Measurements from ENCODE around the gene FN3KRP.

FN3KRP gene

DNA sequence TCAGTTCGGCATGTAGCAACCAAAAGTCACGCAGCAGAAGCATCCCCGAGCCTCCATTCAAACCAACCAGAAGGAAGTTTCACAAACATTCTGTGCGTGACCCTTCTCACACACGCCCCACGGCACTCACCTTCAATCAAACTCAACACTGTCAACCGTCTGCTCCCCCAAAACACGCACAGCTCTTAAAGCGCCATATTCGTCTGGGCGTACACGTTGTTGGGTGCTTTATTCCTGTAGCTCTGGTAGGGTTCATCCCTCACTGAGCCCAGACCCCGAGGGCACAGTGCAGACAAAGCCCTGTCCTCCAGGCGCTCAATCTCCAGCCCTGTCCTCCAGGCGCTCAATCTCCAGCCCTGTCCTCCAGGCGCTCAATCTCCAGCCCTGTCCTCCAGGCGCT lies 20.2 kb upstream of the FN3KRP start:
- Mint-ChIP-seq H3K4me3 (no peak overlapping the region), H3K27me3 (peaks cover 9% of the 10 kb centered on the region), H3K36me3 (peaks cover 11% of the 10 kb centered on the region), H3K27ac (no peak overlapping the region), H3K9me3 (peaks cover 6% of the 10 kb centered on the region), H3K4me1 (peaks cover 8% of the 10 kb centered on the region)
- no peak for ATAC-seq (ENCODE audit: low read depth)
- DNase-seq (ENCODE audit: low spot score in 2 of 2) = no peak

DNA sequence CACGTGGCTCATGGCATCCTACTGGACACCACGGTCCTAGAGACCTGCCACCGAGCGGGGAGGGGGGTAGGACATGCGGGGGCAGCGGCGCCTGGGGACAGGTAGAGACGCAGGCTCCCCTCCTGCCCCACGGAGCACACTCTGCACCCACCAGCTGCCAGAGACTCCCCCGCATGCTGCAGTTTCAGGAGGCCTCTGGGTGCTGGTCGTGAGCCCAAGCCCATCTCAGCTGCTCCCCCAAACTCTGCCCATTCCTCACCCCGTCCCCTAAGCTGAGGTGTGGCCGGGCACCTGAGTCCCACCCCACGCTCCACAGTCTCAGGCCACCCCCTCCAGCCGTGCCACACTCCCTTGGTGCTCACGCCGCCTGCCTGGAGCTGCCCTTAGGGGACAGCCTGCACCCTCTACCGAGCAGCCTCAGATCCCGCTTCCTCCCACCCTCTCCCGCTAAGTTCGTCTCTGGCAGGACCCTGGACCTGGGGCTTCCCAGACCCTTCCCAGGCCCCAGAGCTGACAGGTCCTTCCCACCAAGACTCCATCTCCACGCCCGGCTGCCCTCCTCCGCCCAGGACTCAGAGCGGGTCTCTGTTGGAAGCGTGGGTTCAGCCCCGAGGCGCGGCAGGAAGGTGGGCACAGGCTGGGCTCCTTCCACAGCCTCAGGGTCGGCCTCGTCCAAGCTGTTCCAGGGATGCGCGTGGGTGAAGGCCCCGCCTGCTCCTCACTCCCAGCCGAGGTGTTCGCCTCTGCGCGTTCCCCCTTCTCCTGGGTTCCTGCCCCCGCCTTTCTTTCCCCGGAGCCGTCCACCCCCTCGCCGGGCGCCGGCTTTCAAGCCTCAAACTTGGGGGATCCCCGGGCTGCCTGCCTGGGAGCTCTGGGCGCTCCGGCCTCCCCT lies 19.3 kb upstream of the FN3KRP start:
- H3K9me3 Mint-ChIP-seq = peaks cover 6% of the 10 kb centered on the region
- H3K4me1 Mint-ChIP-seq = peaks cover 8% of the 10 kb centered on the region
- peak overlapping the region; percentile 54 for H3K4me3 Mint-ChIP-seq
- DNase-seq (ENCODE audit: low spot score in 2 of 2) (no peak), ATAC-seq (ENCODE audit: low read depth) (no peak)
- H3K27ac Mint-ChIP-seq = no peak overlapping the region
- peaks cover 9% of the 10 kb centered on the region for H3K27me3 Mint-ChIP-seq
- peaks cover 8% of the 10 kb centered on the region for H3K36me3 Mint-ChIP-seq

- Mint-ChIP-seq H3K9me3 (peaks cover 6% of the 10 kb centered on the region), H3K27me3 (peaks cover 9% of the 10 kb centered on the region), H3K36me3 (peaks cover 8% of the 10 kb centered on the region), H3K4me3 (peak overlapping the region; percentile 54), H3K4me1 (peaks cover 8% of the 10 kb centered on the region), H3K27ac (no peak overlapping the region)
- DNase-seq (ENCODE audit: low spot score in 2 of 2) (no peak), ATAC-seq (ENCODE audit: low read depth) (no peak)
These were observed 18.8 kb upstream of the FN3KRP start for GRCh38 chr17:82697808-82698064.

GRCh38 chr17:82698065-82698973 lies 18.2 kb upstream of the FN3KRP start, which contains the start of gene RAB40B:
Gene RAB40B, minus strand, starts transcription at chr17:82698698. Its CDS starts 102 bp downstream, at chr17:82698596.
- ATAC-seq (ENCODE audit: low read depth) = peak; percentile 96
- Mint-ChIP-seq H3K4me3 (peak within 1 kb of the TSS; percentile 94), H3K27ac (no peak within 1 kb of the TSS), H3K27me3 (peaks cover 9% of the 10 kb centered on the region), H3K4me1 (peaks cover 8% of the 10 kb centered on the region), H3K9me3 (peaks cover 6% of the 10 kb centered on the region), H3K36me3 (peaks cover 8% of the 10 kb centered on the region)
- DNase-seq (ENCODE audit: low spot score in 2 of 2) = peak; percentile 95 to 98

DNA sequence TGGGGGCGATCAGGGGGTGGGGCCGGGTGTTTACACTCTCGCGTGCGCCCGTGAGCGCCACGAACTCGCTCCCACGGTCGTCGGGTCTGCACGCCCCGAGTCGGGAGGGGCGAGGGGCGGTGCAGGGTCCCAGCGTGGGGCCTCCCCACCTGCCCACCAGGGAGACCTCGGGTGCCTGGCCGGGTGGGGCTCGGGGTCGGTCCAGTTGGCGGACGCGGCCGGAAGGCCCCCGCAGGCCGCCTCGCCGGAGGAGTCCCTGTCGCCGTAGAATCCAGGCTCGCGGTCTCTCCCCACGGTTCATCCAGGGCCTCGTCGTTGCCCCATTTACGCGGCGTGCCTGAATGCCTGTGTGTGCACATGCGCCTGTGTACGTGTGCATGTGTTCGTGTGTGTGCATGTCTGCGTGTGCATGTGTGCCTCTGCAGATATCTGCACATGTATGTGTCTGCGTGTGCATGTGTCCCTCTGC lies 17.5 kb upstream of the FN3KRP start:
- Mint-ChIP-seq H3K36me3 (peaks cover 8% of the 10 kb centered on the region), H3K4me3 (peak overlapping the region; percentile 94), H3K27ac (no peak overlapping the region), H3K4me1 (peaks cover 11% of the 10 kb centered on the region), H3K27me3 (peaks cover 12% of the 10 kb centered on the region), H3K9me3 (peaks cover 6% of the 10 kb centered on the region)
- DNase-seq (ENCODE audit: low spot score in 2 of 2) (no peak), ATAC-seq (ENCODE audit: low read depth) (no peak)

DNA sequence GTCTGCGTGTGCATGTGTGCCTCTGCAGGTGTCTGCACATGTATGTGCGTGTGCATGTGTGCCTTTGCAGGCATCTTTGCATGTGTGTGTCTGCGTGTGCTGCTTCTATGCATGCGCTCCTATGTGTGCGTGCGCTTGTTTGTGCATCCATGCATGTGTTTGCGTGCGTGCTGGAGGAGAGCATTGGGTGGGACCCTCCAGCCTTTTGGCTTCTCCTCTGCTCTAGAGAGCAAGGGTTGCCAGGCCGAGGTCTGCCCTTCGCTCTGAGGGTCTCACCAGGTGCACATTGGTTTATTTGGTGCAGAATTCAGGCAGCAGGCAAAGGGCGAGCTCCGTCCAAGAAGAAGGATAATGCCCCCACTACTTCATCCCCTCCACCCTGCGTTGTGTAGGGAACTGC lies 17.0 kb upstream of the FN3KRP start:
- Mint-ChIP-seq H3K9me3 (peaks cover 3% of the 10 kb centered on the region), H3K27me3 (peaks cover 11% of the 10 kb centered on the region), H3K4me3 (peak overlapping the region; percentile 94), H3K4me1 (peaks cover 11% of the 10 kb centered on the region), H3K36me3 (peaks cover 6% of the 10 kb centered on the region), H3K27ac (no peak overlapping the region)
- DNase-seq (ENCODE audit: low spot score in 2 of 2) (no peak), ATAC-seq (ENCODE audit: low read depth) (no peak)

- Mint-ChIP-seq H3K9me3 (no peaks in the 10 kb centered on the region), H3K4me3 (no peak overlapping the region), H3K4me1 (peaks cover 6% of the 10 kb centered on the region), H3K36me3 (no peaks in the 10 kb centered on the region), H3K27ac (no peak overlapping the region), H3K27me3 (peaks cover 5% of the 10 kb centered on the region)
- ATAC-seq (ENCODE audit: low read depth) (no peak), DNase-seq (ENCODE audit: low spot score in 2 of 2) (no peak)
These were observed 14.1 kb upstream of the FN3KRP start for GRCh38 chr17:82702231-82702927.

DNA sequence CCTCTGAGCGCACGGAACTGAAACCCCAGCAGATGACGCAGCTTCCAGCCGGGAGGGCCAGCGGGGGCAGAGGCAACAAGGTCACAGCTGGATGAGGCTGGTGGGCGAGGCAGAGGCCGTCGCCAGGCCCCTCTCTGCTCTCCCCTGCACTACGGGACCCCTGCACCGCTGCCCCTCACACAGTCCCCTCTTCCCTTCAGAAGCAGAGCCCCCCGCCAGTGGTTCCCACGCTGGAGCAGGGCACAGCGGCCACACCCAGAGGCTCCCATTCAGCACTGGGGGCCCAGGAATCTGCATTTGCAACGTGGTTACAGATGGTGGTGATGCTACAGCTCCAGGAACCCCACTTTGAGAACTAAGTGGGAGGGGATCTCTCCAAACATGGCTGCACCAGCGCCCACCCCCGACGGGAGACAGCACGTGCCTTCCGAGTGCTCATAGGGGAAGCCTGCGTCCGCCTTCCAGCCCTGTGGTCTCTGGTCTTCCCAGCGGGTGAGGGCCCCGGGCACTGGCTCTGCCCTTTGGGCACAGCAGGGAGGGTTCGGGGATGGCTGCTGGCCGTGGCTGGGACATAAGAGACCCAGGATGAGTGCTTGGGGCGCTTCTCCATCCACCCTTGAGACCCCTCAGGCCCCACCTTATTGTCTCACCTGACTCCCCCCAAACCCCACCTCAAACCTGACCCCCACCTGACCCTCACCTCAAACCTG lies 13.3 kb upstream of the FN3KRP start:
- H3K9me3 Mint-ChIP-seq = no peaks in the 10 kb centered on the region
- DNase-seq (ENCODE audit: low spot score in 2 of 2) = no peak
- no peak overlapping the region for H3K4me3 Mint-ChIP-seq
- no peak overlapping the region for H3K27ac Mint-ChIP-seq
- no peaks in the 10 kb centered on the region for H3K36me3 Mint-ChIP-seq
- ATAC-seq (ENCODE audit: low read depth) = no peak
- peaks cover 5% of the 10 kb centered on the region for H3K27me3 Mint-ChIP-seq
- peaks cover 12% of the 10 kb centered on the region for H3K4me1 Mint-ChIP-seq

DNA sequence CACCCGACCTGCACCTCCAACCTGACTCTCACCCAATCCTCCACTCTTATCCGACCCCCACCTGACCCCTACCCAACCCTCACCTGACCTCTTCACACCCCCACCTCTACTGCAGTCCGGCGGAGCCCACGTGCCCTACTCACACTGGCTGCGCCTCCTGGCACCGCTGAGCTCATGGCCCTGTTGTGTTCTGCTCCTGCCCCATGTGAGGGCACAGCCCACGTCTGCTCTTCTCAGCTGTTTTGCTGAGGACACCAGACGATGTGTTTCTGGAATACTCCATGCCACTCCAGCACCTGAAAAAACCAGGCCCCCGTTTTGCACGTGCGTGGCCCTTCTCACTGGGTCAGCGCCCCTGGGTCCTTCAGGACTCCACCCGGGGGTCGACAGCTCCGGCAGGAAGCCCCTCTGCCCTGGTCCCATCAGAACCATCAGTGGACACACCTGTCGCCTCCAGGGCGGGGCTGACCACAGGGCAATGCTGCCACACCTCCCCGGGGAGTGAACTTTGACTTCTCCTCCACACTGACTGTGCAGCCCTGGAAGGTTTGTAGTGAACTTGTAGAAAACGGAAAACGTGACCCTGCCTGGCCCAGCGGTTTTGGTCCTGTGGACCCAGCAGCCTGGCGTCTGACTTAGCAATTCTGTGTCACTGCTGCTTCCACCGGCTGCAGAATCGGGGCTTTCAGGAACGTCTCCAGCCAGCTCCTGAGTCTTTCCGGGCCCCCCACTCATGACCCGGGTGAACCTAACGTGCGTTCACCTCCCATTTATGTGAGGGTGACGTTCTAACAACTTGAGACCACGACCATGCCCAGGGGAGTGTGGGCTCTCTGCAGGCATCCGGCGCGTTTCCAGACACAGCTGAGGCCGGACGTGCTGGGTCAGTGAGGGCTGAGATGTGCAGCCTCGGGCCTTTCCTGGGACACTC lies 12.3 kb upstream of the FN3KRP start:
- H3K36me3 Mint-ChIP-seq = no peaks in the 10 kb centered on the region
- no peak overlapping the region for H3K4me3 Mint-ChIP-seq
- DNase-seq (ENCODE audit: low spot score in 2 of 2) = no peak
- ATAC-seq (ENCODE audit: low read depth) = no peak
- H3K27ac Mint-ChIP-seq = no peak overlapping the region
- H3K4me1 Mint-ChIP-seq = peaks cover 11% of the 10 kb centered on the region
- H3K27me3 Mint-ChIP-seq = peaks cover 5% of the 10 kb centered on the region
- H3K9me3 Mint-ChIP-seq = no peaks in the 10 kb centered on the region

DNA sequence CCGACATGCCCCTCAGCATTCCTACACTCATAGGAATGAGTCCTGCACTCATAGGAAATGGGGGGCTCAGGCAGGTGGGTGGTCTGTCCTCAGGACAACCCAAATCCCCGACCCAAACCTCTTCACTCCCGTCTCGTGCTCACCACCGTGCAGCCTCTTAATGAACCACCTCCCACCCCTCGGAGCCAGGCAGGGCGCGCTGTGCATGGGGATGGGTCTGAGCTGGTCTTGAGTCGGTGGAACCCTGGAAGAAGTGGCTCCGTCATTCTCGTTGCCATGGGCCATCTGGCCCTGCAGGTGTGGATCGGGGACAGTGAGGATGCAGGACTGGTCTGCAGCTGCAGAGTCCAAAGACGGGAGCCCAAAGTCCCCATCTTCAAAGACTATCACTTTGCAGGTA lies 11.6 kb upstream of the FN3KRP start:
- Mint-ChIP-seq H3K27me3 (peaks cover 5% of the 10 kb centered on the region), H3K9me3 (no peaks in the 10 kb centered on the region)

GRCh38 chr17:82705756-82706155 lies 10.8 kb upstream of the FN3KRP start:
- no peaks in the 10 kb centered on the region for H3K36me3 Mint-ChIP-seq
- no peak overlapping the region for H3K4me3 Mint-ChIP-seq
- no peaks in the 10 kb centered on the region for H3K9me3 Mint-ChIP-seq
- H3K27ac Mint-ChIP-seq = no peak overlapping the region
- ATAC-seq (ENCODE audit: low read depth) (no peak), DNase-seq (ENCODE audit: low spot score in 2 of 2) (no peak)
- peaks cover 5% of the 10 kb centered on the region for H3K27me3 Mint-ChIP-seq
- H3K4me1 Mint-ChIP-seq = peaks cover 10% of the 10 kb centered on the region

More for the DNA sequence above, 11.6 kb upstream of the FN3KRP start:
- H3K4me3 Mint-ChIP-seq = no peak overlapping the region
- DNase-seq (ENCODE audit: low spot score in 2 of 2) (no peak), ATAC-seq (ENCODE audit: low read depth) (no peak)
- H3K4me1 Mint-ChIP-seq = peaks cover 10% of the 10 kb centered on the region
- H3K36me3 Mint-ChIP-seq = no peaks in the 10 kb centered on the region
- no peak overlapping the region for H3K27ac Mint-ChIP-seq

- no peak for ATAC-seq (ENCODE audit: low read depth)
- Mint-ChIP-seq H3K27me3 (peaks cover 7% of the 10 kb centered on the region), H3K4me3 (no peak overlapping the region), H3K9me3 (no peaks in the 10 kb centered on the region), H3K27ac (no peak overlapping the region), H3K36me3 (no peaks in the 10 kb centered on the region), H3K4me1 (peaks cover 7% of the 10 kb centered on the region)
- no peak for DNase-seq (ENCODE audit: low spot score in 2 of 2)
These were observed 7.4 kb upstream of the FN3KRP start for GRCh38 chr17:82709024-82709675.

Measured in memory B cell (primary cell).